Natural killer cell treated with Interleukin-12 subunit alpha and Interleukin-12 subunit beta and Interleukin-15 and Interleukin-18, amount 100 ng/mL, for 72 hours (primary cell): Measurements from ENCODE around the gene CMTR2. TPM values are rescaled to one million over a fixed set of nuclear protein-coding genes. Genes with fewer than 3 reads are reported as not detected.
A peak's percentile ranks its signal among the peaks of the same experiment; 100 is the strongest.
"Not testable (repeated sequence)": the region's sequence is repeated elsewhere in the genome, so short reads cannot be mapped to it uniquely, and the experiment has no call there.

Source experiments
- ATAC-seq, 2 donors: fragments of 150-1000 bp; cut with Tn5 transposase in 1 of 2; sonication (Bioruptor Pico), chemical (Tn5 transposase) in 1 of 2; 2 replicates each; pipeline ENCODE4 v1.10.0; 2021
- DNase-seq: peaks from one replicate; pipeline ENCODE4 v3.0.0; 2022; ENCODE audit warnings: low spot score
- H3K27ac Mint-ChIP-seq, 2 donors: 1 replicate in 1 of 2; 2 replicates in 1 of 2; pipeline ENCODE4 v1.8.0; 2022; ENCODE audit warnings: mixed read lengths in 2 of 2, mild to moderate bottlenecking in 1 of 2, moderate library complexity in 1 of 2
- H3K27me3 Mint-ChIP-seq, 2 donors: 1 replicate in 1 of 2; 2 replicates in 1 of 2; pipeline ENCODE4 v1.8.0; 2022; ENCODE audit warnings: mixed read lengths in 2 of 2
- H3K36me3 Mint-ChIP-seq: one replicate; pipeline ENCODE4 v1.8.0; 2022; ENCODE audit warnings: mixed read lengths
- H3K4me1 Mint-ChIP-seq, 2 donors: 1 replicate in 1 of 2; 2 replicates in 1 of 2; pipeline ENCODE4 v1.8.0; 2022; ENCODE audit warnings: low read depth in 2 of 2, mixed read lengths in 2 of 2, mild to moderate bottlenecking in 1 of 2
- H3K4me3 Mint-ChIP-seq: one replicate; pipeline ENCODE4 v1.8.0; 2022; ENCODE audit warnings: mixed read lengths
- H3K9me3 Mint-ChIP-seq: 2 replicates; pipeline ENCODE4 v1.8.0; 2022; ENCODE audit warnings: mixed read lengths
- total RNA-seq, 2 donors: library from RNA; stranded (reverse); gene quantifications; one replicate each; pipeline ENCODE4 v1.2.3, GENCODE V29; 2022

The CMTR2 gene
- total RNA-seq: 10 to 100 TPM; 16.6 to 23.8 TPM

GRCh38 chr16:71288890-71289731, at the start of gene CMTR2:
Gene CMTR2 (minus strand): TSS chr16:71289402. CDS start chr16:71285920, 3,482 bp downstream.
- Mint-ChIP-seq H3K27me3 (peaks cover 11 to 16% of the 10 kb centered on the region in 2 donors), H3K27ac (peak within 1 kb of the TSS; percentile 58 to 65), H3K36me3 (peaks cover 28% of the 10 kb centered on the region), H3K4me3 (peak within 1 kb of the TSS; percentile 75), H3K9me3 (no peaks in the 10 kb centered on the region), H3K4me1 (peaks cover 20 to 27% of the 10 kb centered on the region in 2 donors)
- ATAC-seq (peak; percentile 96), DNase-seq (peak; percentile 94)

GRCh38 chr16:71338632-71339031, 49.4 kb upstream of the CMTR2 start:
- DNase-seq (no peak), ATAC-seq (no peak)
- no peak overlapping the region for H3K4me3 Mint-ChIP-seq
- H3K9me3 Mint-ChIP-seq: no peaks in the 10 kb centered on the region
- H3K27me3 Mint-ChIP-seq: peaks cover 26 to 53% of the 10 kb centered on the region in 2 donors
- H3K27ac Mint-ChIP-seq: no peak overlapping the region
- H3K4me1 Mint-ChIP-seq: peaks cover 0 to 3% of the 10 kb centered on the region in 2 donors
- no peaks in the 10 kb centered on the region for H3K36me3 Mint-ChIP-seq

- no peaks in the 10 kb centered on the region for H3K36me3 Mint-ChIP-seq
- no peak overlapping the region for H3K27ac Mint-ChIP-seq
Observed at GRCh38 chr16:71338193-71338592, 49.0 kb upstream of the CMTR2 start.

GRCh38 chr16:71337631-71338030, 48.4 kb upstream of the CMTR2 start:
- Mint-ChIP-seq H3K4me3 (no peak overlapping the region), H3K9me3 (no peaks in the 10 kb centered on the region), H3K27ac (no peak overlapping the region), H3K27me3 (peaks cover 26 to 53% of the 10 kb centered on the region in 2 donors), H3K36me3 (no peaks in the 10 kb centered on the region), H3K4me1 (peaks cover 0 to 3% of the 10 kb centered on the region in 2 donors)
- ATAC-seq: no peak
- DNase-seq: no peak

More at GRCh38 chr16:71338193-71338592, 49.0 kb upstream of the CMTR2 start:
- H3K4me1 Mint-ChIP-seq: peaks cover 0 to 3% of the 10 kb centered on the region in 2 donors
- H3K27me3 Mint-ChIP-seq: peaks cover 26 to 53% of the 10 kb centered on the region in 2 donors
- no peak for ATAC-seq
- no peak overlapping the region for H3K4me3 Mint-ChIP-seq
- H3K9me3 Mint-ChIP-seq: no peaks in the 10 kb centered on the region
- DNase-seq: no peak

- H3K36me3 Mint-ChIP-seq: no peaks in the 10 kb centered on the region
- DNase-seq: no peak
- H3K27ac Mint-ChIP-seq: no peak overlapping the region
Observed at GRCh38 chr16:71328151-71328550, 38.9 kb upstream of the CMTR2 start.

GRCh38 chr16:71327720-71328119, 38.5 kb upstream of the CMTR2 start:
- H3K27ac Mint-ChIP-seq: no peak overlapping the region
- H3K9me3 Mint-ChIP-seq: no peaks in the 10 kb centered on the region
- no peak overlapping the region for H3K4me3 Mint-ChIP-seq

More at GRCh38 chr16:71328151-71328550, 38.9 kb upstream of the CMTR2 start:
- Mint-ChIP-seq H3K27me3 (peaks cover 30 to 42% of the 10 kb centered on the region in 2 donors), H3K4me1 (no peaks in the 10 kb centered on the region), H3K4me3 (no peak overlapping the region), H3K9me3 (no peaks in the 10 kb centered on the region)
- no peak for ATAC-seq

GRCh38 chr16:71319999-71320398, 30.8 kb upstream of the CMTR2 start:
- no peaks in the 10 kb centered on the region for H3K36me3 Mint-ChIP-seq
- DNase-seq: no peak
- H3K27ac Mint-ChIP-seq: no peak overlapping the region
- no peak overlapping the region for H3K4me3 Mint-ChIP-seq
- peaks cover 22 to 45% of the 10 kb centered on the region in 2 donors for H3K27me3 Mint-ChIP-seq
- no peaks in the 10 kb centered on the region for H3K4me1 Mint-ChIP-seq
- ATAC-seq: no peak
- H3K9me3 Mint-ChIP-seq: no peaks in the 10 kb centered on the region

More at GRCh38 chr16:71327720-71328119, 38.5 kb upstream of the CMTR2 start:
- Mint-ChIP-seq H3K36me3 (no peaks in the 10 kb centered on the region), H3K27me3 (peaks cover 30 to 42% of the 10 kb centered on the region in 2 donors), H3K4me1 (no peaks in the 10 kb centered on the region)
- ATAC-seq (no peak), DNase-seq (no peak)

- Mint-ChIP-seq H3K27ac (no peak overlapping the region), H3K9me3 (no peaks in the 10 kb centered on the region), H3K36me3 (no peaks in the 10 kb centered on the region), H3K4me1 (no peaks in the 10 kb centered on the region), H3K4me3 (no peak overlapping the region), H3K27me3 (peaks cover 23 to 70% of the 10 kb centered on the region in 2 donors)
- no peak for DNase-seq
- ATAC-seq: no peak
Observed at GRCh38 chr16:71315269-71315668, 26.1 kb upstream of the CMTR2 start.

- ATAC-seq, H3K27ac Mint-ChIP-seq, H3K4me1 Mint-ChIP-seq, H3K4me3 Mint-ChIP-seq, H3K36me3 Mint-ChIP-seq, H3K9me3 Mint-ChIP-seq, DNase-seq: not testable (repeated sequence)
- peaks cover 31 to 74% of the 10 kb centered on the region in 2 donors for H3K27me3 Mint-ChIP-seq
Observed at GRCh38 chr16:71313591-71313990, 24.4 kb upstream of the CMTR2 start.

GRCh38 chr16:71311553-71312158, 22.5 kb upstream of the CMTR2 start:
- no peaks in the 10 kb centered on the region for H3K36me3 Mint-ChIP-seq
- DNase-seq (no peak), ATAC-seq (peak in 1 of 2 donors; percentile 45)
- H3K27me3 Mint-ChIP-seq: peaks cover 34 to 81% of the 10 kb centered on the region in 2 donors
- H3K9me3 Mint-ChIP-seq: no peaks in the 10 kb centered on the region
- H3K4me3 Mint-ChIP-seq: no peak overlapping the region
- no peaks in the 10 kb centered on the region for H3K4me1 Mint-ChIP-seq
- no peak overlapping the region for H3K27ac Mint-ChIP-seq

GRCh38 chr16:71303938-71304337, 14.7 kb upstream of the CMTR2 start:
- Mint-ChIP-seq H3K9me3 (peaks cover 3% of the 10 kb centered on the region), H3K27me3 (peaks cover 23 to 43% of the 10 kb centered on the region in 2 donors), H3K4me1 (peaks cover 0 to 3% of the 10 kb centered on the region in 2 donors), H3K4me3 (no peak overlapping the region), H3K27ac (no peak overlapping the region), H3K36me3 (peaks cover 6% of the 10 kb centered on the region)
- ATAC-seq: peak; percentile 43 to 65
- DNase-seq: no peak

GRCh38 chr16:71297341-71297634, 8.1 kb upstream of the CMTR2 start:
- Mint-ChIP-seq H3K9me3 (peaks cover 6% of the 10 kb centered on the region), H3K4me3 (no peak overlapping the region), H3K4me1 (no peaks in the 10 kb centered on the region), H3K36me3 (peaks cover 6% of the 10 kb centered on the region), H3K27ac (no peak overlapping the region), H3K27me3 (peaks cover 28 to 57% of the 10 kb centered on the region in 2 donors)
- DNase-seq: no peak
- ATAC-seq: no peak

- peaks cover 6% of the 10 kb centered on the region for H3K9me3 Mint-ChIP-seq
- H3K27me3 Mint-ChIP-seq: peaks cover 31 to 62% of the 10 kb centered on the region in 2 donors
- ATAC-seq (no peak), DNase-seq (no peak)
- peaks cover 6% of the 10 kb centered on the region for H3K36me3 Mint-ChIP-seq
- H3K4me1 Mint-ChIP-seq: no peaks in the 10 kb centered on the region
- no peak overlapping the region for H3K27ac Mint-ChIP-seq
- H3K4me3 Mint-ChIP-seq: no peak overlapping the region
Observed at GRCh38 chr16:71296584-71297340, 7.6 kb upstream of the CMTR2 start.
